GM21619 (cell line): ENCODE data around the gene ERC2.

ENCODE experiments used
- ATAC-seq: cut with Tn5 transposase; IDR thresholded peaks from one replicate; pipeline ENCODE4 v1.9.1; 2021; ENCODE audit not compliant: unreplicated experiment

The ERC2 gene

GRCh38 chr3:56428667-56429066 lies 39.6 kb downstream of the ERC2 start:
- ATAC-seq = no peak

DNA sequence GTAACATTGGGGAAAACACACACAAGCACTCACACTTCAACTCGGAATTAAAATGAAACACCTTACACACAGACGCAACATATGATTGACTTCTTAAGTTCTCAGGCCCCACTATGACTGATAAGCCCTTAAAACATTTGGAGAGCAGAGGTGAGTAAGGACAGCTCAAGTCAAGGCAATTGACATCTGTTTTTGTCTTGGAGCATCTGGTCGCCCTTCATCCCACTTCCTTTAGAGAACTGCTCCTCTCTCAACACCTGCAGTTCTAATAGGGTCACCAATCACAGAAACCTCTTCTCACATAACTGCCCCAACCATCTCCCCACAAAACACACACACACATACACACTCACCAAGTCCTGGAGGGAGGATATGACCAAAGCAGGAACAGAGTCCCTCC lies 43.4 kb downstream of the ERC2 start:
- no peak for ATAC-seq

DNA sequence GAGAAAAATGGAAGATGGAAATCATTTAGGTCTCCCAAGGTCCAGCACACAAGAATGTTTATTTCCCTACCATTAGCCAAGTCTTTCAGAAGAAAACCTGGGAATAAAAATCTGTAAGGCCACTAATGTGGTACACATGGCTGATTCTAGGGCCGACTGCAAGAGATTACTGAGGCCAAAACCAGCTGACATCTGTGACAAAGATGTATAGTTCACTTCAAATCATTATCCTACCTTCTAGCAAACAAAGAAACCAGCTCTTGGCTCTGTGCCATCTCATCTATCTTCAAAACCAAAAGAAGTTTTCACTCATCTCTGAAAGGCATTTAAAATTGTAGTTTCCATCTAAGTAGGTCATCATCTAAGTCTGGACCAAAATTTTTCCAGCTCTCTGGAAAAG lies 43.9 kb downstream of the ERC2 start:
- no peak for ATAC-seq

GRCh38 chr3:56423661-56424099 lies 44.6 kb downstream of the ERC2 start:
- no peak for ATAC-seq

- no peak for ATAC-seq
Observed at GRCh38 chr3:56422316-56422715, 46.0 kb downstream of the ERC2 start.

DNA sequence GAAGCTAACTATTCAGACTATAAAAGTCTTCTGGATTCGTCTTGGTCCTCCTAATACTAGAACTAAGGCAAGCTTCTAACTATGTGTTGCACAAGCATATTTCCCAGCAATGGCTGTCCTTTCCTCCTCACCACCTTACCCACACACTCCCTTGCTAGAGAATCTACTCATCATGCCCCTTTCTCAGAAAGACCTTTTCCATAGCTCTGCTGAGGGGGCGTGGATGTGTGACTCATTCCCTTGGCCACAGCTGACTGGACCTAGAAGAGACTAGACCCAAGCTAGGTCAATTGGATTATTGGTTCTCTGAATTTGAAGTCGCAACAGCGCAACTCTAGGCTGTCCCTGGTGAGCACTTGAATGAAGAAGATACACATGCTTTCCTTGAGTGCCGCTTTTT lies 47.1 kb downstream of the ERC2 start:
- no peak for ATAC-seq

DNA sequence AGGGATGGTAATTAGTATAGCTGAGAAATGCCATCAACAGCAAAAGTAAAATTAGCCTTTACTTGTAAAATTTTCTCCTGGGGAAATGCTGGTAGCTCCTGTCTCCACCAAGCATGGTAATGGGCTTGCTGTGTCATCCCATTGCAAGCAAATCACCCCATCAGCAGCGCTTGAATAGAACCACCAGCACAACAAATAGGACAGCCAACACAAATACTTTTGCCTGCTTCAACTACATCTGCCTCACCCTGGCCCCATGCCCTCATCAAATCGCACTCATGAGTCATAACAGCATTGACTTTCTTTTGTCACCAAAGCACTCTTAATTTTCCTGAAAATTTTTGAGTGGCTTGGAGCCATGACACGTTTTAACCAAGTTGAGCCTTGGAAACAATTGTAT lies 52.6 kb downstream of the ERC2 start:
- no peak for ATAC-seq

- ATAC-seq = no peak
Observed at GRCh38 chr3:56413911-56414310, 54.4 kb downstream of the ERC2 start.

DNA sequence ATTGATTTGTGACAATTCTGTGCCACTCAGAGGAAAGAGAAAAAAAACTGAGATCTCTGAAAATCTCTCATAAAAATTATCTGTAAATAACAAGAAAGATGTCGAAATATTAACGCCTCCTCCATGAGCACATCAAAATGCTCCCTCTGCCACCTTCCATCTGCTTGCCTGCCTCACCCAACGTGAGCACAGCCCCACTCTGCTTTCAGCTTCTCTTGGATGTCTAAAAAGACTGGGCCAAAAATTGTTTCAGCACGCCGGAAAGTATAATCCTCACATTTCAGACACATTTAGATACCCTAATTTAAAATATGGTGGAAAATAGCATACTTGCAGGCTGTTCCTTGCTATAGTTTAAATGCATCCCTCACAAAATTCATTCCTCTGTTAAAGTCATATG lies 57.1 kb downstream of the ERC2 start:
- ATAC-seq = no peak

DNA sequence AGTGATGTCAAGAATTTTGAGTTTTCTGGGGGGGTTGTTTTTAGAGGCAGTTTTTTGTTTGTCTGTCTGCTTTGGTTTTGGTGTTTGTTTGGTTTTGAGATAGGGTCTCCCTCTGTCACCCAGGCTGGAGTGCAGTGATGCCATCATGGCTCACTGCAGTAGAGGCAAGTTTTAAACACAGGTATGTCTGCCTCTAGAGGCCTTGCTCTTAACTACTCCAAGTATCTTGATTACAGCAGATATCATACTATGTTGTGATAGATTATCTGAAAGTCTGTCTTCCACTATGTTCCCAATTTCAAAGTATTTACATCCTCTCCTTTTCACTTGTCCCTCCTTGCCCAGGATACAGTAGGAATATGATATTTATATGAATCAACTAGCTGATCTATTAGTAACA lies 57.7 kb downstream of the ERC2 start:
- ATAC-seq = no peak

- ATAC-seq = no peak
Observed at GRCh38 chr3:56409790-56410189, 58.5 kb downstream of the ERC2 start.

DNA sequence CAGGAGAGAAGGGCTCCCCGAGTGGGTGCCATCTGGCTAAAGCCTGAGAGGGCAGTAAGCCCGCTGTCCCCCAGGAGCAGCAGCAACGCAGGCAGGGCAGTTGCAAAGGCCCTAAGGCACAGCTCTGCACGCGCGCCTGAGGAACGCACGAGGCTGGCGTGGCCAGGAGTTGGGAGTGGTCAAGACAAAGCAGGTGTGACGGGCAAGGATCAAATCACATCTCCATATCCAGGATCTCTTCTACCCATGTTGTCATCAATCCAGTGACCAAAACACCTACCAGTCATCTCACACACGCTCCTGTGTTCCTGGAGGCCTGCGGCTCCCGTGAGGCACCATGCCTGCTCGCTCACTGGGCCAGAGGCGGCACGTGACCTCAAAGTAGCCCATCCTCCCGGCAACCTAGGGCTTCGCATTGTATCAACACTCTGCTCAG lies 59.5 kb downstream of the ERC2 start:
- no peak for ATAC-seq

DNA sequence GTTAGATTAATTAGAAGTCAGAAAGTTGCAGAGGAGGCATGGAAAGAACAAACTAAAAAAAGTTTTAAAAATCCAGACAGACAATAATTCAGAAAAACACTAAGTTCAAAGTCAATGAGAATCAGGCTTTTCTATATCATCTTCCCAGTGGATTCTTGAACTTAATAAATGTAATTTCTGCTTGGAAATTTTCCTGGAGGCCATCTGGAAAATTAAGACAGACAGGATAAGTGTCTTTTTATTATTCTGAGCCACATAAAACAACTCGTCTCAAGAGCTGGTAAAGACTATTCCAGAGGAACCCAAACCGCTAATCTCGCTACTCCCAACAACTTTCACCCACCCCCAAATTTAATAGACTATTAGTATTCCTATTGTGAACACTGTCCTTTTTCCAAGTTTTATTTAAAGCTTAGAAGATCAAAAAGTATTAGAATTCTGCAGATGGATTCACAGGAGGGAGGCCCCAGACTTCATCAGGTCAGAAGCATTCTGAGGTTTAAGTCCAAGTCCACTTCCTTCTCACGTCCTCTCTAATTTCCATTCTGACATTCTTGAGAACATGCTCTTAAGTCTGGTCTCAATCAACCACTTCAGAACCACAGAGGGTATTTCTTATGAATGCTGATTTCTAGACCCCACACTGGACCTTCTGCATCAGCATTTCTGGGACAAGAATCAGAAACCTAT lies 61.3 kb downstream of the ERC2 start:
- ATAC-seq = no peak

- no peak for ATAC-seq
Observed at GRCh38 chr3:56404884-56405283, 63.4 kb downstream of the ERC2 start.

DNA sequence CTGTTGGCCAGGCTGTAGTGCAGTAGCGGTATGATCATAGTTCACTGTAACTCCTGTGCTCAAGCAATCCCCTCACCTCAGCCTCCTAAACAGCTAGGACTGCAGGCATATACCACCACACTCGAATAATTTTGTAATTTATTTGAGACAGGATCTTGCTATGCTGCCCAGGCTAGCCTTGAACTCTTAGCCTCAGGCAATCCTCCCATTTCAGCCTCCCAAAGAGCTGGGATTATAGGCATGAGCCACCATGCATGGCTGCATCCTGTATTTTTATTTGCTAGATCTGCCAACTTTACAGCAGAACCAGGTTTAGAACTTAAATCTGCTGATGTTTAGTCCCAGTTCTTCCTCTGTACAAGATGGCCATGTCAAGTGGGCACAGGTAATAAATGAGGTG lies 69.6 kb downstream of the ERC2 start:
- no peak for ATAC-seq

DNA sequence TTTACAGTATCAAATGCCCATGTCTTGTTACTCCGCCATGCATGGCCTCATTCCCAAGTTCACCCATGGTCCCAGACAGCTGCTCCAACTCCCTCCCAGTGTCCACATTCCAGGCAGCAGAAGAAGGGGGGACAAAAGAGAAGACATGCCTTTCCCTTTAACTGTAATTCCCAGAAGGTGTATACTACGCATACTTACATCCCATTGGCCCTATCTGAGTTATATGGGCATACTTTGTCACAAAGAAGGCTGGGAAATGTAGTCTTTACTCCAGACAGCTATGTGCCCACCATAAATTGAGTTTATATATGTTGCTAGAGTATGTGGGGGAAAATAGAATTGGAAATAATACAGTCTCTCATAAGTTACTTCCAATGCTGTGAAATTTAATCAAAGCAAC lies 70.5 kb downstream of the ERC2 start:
- ATAC-seq = no peak

- ATAC-seq = no peak
Observed at GRCh38 chr3:56389183-56389830, 79.0 kb downstream of the ERC2 start.

DNA sequence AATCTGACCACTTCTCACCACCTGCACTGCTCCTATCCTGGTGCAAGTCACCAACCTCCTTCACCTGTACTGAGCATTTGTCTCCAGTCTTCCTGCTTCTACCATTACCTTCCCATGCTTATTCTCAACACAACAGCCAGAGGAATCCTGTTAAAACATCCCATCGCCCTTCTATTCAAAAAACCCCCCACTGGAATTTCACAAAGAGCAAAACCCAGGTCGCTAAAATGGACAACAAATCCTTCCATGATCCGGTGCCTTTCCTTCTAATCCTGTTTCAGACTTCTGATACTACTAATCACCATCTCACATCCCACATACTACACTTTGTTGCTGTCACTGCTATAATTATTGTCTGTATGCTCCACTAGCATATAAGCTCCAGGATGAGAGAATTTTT lies 85.2 kb downstream of the ERC2 start:
- ATAC-seq = no peak

DNA sequence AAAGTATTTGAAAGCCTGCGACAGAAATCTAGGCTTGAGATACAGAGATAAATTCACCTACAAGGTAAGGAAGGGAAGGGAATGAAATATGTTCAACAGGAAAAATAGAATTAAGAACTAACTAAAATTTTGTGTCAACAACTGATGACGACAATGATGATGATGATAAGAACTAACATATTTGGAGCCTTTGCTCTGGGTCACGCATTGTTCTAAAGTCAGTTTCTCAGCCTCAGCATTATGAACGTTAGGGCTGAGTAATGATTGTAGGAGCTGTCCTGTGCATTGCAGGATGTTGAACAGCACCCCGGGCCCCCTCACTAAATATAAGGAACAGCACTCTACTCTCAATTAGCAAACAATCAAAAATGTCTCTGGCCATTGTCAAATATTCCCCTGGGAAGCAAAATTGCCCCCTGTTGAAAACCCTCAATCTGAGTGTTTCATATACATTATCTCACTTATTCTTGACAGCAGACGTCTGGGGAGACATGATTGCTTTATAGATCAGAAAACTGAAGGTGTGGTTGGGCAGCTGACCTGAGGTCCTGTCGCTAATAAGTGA lies 88.5 kb downstream of the ERC2 start:
- ATAC-seq = no peak

DNA sequence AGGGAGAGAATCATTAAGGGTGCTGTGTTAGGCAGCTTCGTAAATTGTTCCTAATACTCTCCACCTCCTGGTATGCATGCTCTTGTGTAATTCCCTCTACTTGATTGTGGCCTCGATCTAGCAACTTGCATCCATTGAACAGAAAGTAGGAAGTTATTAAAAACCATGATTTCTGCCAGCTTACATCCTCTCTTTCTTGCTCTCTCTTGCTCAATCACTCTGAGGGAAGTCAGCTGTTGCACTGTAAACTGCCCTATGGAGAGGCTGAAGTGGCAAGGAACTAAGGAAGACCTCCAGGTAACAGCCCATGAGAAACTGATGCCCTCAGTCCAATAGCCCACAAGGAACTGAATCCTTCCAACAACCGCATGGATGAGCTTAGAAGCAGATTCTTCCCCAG lies 92.6 kb downstream of the ERC2 start:
- no peak for ATAC-seq

DNA sequence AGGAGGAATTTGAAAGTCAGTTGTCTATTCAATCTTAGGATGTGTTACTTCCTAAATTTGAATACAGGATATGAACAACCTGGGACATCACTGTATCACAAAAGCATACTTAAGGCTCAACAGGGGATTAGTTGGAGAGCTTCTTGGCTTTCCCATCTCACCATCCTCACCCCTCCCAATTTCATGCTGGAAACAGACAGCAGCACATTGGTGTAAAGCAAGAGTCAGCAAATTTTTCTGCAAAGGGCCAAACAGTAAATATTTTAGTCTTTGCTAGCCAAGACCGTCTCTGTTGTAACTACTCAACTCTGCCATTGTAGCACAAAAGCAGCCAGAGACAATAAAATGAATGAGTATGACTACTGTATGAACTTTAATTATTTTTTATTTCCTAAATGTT lies 94.9 kb downstream of the ERC2 start:
- ATAC-seq = no peak

DNA sequence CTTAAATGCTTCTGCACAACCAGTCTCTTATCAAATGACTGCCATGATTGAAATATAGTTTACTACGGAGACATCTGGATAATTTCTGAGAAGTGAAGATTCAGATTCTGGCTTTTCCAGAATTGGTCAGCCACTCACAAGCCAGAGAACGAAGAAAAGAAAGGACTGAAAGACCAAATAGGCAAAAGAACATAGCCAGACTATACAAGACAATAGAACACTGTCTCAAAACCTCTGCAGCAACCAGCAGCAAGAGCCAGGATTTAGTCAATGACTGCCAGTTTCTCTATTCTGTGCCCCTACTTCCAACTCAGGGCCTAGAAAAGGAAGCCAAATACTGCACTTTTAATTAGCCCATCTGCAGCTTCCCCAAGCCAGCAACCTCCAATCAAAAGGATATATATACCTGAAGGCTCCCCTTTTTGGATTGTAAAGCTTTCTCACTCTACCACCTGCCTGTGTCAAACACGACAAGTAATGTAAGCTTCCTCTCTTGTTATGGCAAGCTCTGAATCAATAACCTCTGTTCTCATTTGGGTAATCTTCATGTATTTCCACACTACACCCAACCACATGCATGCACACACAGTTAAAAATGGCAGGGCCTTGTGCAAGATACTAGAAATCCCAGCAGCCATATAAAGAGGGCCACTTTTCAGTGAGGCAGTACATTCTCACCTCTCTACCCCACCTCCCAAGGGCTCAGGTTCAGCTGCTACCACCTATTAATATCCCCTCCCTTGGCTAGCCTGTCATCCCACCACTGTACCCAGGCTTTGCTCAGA lies 97.1 kb downstream of the ERC2 start:
- ATAC-seq = no peak
